HPDE6-E6E7 (cell line): Measurements from ENCODE around the gene TALDO1.
"Not testable (repeated sequence)": the region's sequence is repeated elsewhere in the genome, so short reads cannot be mapped to it uniquely, and the experiment has no call there.

Source experiments
- DNase-seq: peaks from one replicate; pipeline ENCODE4 v3.0.0; 2011; ENCODE audit warnings: missing footprints; ENCODE audit errors: extremely low spot score

TALDO1 gene

DNA sequence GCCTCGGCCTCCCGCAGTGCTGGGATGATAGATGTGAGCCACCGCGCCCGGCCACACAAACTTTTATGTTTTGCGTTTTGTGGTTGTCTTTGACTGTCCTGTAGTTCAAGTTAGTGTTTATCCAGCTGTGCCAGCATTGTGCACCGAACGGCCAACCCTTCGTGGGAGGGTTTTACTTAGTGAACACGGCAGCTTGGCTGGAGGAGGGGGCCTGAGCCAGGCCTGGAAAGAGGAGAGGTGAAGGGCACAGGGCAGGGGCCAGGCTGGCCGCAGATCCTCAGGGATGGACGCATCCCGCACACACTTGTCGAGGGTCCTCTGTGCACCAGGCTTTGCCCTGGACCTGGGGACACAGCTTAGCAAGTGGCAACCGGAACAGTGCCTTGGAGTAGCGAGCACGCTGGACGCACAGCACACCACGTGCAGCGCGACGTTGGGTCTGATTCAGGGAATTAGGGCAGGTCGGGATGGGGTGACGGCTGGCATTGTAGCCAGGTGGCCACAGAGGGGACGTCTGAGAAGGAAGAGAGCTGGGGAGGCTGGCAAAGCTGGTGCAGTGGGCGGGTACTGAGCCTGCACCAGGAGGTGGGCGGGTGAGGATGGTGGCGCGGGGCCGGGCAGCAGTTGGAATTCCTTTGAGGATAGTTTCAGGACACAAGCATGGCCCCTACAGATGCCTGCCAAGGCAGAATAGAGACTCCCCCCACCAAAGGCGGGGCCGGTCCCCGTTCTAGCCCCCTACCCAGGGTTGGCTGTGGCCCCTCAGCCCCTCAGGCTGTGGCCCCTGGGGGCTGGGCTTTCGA, 27.8 kb upstream of the TALDO1 start:
- no peak for DNase-seq

DNA sequence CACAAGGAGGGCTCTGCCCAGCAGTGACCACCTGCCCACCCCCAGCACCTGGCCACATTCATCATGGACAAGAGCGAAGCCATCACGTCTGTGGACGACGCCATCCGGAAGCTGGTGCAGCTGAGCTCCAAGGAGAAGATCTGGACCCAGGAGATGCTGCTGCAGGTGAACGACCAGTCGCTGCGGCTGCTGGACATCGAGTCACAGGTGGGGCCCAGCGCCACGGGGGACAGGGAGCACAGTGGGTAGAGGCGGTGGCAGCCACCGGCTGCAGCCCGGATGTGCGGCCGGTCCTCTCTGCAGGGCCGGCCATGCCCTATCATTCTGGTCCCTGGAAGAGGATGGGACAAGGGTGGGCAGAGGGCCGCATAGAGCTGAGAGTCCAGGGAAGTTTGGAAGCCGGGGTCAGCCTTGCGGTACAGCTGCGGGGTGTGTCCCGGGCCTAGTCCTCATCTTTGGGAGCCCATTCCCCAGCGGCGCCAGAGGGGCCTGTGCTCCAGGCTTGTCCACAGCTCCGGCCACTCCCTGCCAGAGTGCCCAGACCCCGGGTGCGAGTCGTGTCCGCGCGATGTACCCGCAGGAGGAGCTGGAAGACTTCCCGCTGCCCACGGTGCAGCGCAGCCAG, 27.1 kb upstream of the TALDO1 start:
- DNase-seq, result no peak

- no peak for DNase-seq
These were observed 26.5 kb upstream of the TALDO1 start for GRCh38 chr11:720642-721246.

GRCh38 chr11:721247-721740, 26.0 kb upstream of the TALDO1 start:
- no peak for DNase-seq

DNA sequence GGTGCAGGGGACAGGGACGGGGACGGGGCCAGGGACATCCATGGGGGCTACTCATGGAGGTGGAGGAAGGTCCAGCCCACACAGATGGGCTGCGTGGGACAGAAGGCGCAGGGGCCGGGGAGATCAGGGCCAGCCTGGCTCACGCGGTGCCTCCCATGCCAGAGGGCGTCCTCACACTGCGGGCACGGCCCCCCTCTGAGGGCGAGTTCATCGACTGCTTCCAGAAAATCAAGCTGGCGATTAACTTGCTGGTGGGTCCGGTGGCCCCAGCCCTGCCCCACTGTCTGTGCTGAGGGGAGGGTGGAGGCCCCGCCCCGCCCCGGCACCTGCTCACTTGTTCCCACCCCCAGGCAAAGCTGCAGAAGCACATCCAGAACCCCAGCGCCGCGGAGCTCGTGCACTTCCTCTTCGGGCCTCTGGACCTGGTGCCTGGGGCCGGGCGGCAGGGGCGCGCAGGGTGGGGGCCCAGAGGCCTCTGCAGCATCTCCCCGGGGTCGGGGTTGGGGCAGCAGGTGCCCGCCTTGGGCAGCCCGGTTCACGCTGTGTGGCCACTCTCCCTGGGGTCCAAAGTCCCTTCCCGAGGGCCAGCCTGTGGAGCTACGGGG, 25.4 kb upstream of the TALDO1 start:
- no peak for DNase-seq

DNA sequence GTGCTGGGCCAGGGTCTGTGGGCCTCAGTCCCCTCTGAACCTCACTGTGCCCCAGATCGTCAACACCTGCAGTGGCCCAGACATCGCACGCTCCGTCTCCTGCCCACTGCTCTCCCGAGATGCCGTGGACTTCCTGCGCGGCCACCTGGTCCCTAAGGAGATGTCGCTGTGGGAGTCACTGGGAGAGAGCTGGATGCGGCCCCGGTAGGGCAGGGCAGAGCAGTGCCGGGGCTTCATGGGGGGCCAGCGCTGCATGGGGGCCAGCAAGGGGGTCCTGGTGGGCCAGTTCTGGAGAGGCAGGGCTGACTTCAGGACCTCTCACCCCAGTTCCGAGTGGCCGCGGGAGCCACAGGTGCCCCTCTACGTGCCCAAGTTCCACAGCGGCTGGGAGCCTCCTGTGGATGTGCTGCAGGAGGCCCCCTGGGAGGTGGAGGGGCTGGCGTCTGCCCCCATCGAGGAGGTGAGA, 24.9 kb upstream of the TALDO1 start:
- no peak for DNase-seq

DNA sequence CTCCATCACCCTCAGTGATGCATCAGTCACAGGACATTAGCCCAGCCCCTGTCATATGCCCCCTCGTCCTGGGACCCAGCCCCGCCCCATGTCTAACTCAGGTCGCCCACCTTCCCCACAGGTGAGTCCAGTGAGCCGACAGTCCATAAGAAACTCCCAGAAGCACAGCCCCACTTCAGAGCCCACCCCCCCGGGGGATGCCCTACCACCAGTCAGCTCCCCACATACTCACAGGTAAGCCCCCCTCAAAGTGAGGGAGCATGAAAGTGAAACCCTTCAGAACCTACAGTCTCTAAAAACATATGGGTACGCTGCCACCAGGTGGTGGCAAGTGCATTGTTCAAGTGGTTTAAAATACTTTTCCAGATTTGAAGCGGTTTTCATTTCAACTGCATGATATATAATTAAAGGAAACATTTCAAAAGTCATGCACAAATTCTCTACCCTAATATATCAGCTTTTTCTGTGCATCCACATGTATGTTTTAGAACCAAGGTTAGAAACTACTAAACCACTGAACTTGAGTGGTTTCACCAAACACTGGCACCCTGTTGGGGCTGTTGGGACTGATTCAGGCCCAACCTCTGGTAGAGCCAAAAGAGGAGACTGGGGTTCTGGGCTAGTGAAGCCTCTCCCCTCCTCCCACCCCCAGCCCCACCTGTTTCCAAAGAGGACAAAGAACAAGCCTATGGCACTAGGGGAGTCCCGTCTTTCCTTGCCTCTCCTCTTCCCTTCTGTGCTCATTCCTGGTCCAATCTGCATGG, 24.0 kb upstream of the TALDO1 start:
- no peak for DNase-seq

- DNase-seq, result no peak
These were observed 23.1 kb upstream of the TALDO1 start for GRCh38 chr11:724049-724777.

- no peak for DNase-seq
These were observed 22.4 kb upstream of the TALDO1 start for GRCh38 chr11:724778-725386.

- no peak for DNase-seq
These were observed 21.6 kb upstream of the TALDO1 start for GRCh38 chr11:725624-726202.

GRCh38 chr11:726278-727220, 20.7 kb upstream of the TALDO1 start:
- peak; percentile 76 for DNase-seq

DNA sequence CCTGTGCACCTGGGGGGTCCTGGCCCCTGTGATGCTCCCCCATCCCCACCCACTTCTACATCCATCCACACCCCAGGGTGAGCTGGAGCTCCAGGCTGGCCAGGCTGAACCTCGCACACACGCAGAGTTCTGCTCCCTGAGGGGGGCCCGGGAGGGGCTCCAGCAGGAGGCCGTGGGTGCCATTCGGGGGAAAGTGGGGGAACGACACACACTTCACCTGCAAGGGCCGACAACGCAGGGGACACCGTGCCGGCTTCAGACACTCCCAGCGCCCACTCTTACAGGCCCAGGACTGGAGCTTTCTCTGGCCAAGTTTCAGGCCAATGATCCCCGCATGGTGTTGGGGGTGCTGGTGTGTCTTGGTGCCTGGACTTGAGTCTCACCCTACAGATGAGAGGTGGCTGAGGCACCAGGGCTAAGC, 20.0 kb upstream of the TALDO1 start:
- no peak for DNase-seq

GRCh38 chr11:727859-728748, 19.2 kb upstream of the TALDO1 start:
- DNase-seq, result peak; percentile 95

GRCh38 chr11:728901-729491, 18.3 kb upstream of the TALDO1 start:
- DNase-seq, result no peak

GRCh38 chr11:729492-730074, 17.7 kb upstream of the TALDO1 start:
- no peak for DNase-seq

GRCh38 chr11:733072-733471, 14.2 kb upstream of the TALDO1 start:
- DNase-seq, result no peak

DNA sequence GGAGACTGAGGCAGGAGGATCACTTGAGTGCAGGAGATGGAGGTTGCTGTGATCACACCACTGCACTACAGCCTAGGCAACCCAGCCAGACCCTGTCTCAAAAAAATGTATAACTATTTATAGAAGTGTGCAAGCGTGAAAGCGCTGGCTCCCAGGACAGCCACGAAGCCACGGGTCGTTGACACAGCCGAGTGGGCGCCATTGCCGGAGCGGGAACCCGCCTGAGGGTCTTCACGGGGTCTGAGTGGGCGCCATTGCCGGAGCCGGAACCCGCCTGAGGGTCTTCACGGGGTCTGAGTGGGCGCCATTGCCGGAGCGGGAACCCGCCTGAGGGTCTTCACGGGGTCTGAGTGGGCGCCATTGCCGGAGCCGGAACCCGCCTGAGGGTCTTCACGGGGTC, 12.7 kb upstream of the TALDO1 start:
- not testable (repeated sequence) for DNase-seq
